BLaER1 (cell line): ENCODE data around the gene TNRC6B.

ENCODE experiments used
- H3K27ac ChIP-seq: shearing (Covaris generic); formaldehyde crosslinking; 2 replicates; pipeline ENCODE4 v1.8.1; 2022
- H3K27me3 ChIP-seq: shearing (Covaris generic); formaldehyde crosslinking; 2 replicates; pipeline ENCODE4 v1.8.1; 2022
- H3K36me3 ChIP-seq: shearing (Covaris generic); formaldehyde crosslinking; 2 replicates; pipeline ENCODE4 v1.8.1; 2022
- H3K4me1 ChIP-seq: shearing (Covaris generic); formaldehyde crosslinking; 2 replicates; pipeline ENCODE4 v1.8.1; 2022
- H3K4me2 ChIP-seq: shearing (Covaris generic); formaldehyde crosslinking; 2 replicates; pipeline ENCODE4 v1.8.1; 2022
- H3K4me3 ChIP-seq: shearing (Covaris generic); formaldehyde crosslinking; 2 replicates; pipeline ENCODE4 v1.8.1; 2022
- H3K9ac ChIP-seq: shearing (Covaris generic); formaldehyde crosslinking; 2 replicates; pipeline ENCODE4 v1.8.1; 2022
- H3K9me3 ChIP-seq: shearing (Covaris generic); formaldehyde crosslinking; 2 replicates; pipeline ENCODE4 v1.8.1; 2022
- H4K20me1 ChIP-seq: shearing (Covaris generic); formaldehyde crosslinking; 2 replicates; pipeline ENCODE4 v1.8.1; 2022
- Cebpa-rat ChIP-seq: shearing (Covaris generic); IDR thresholded peaks from 2 replicates; pipeline ENCODE4 v1.8.1; 2022

TNRC6B gene

GRCh38 chr22:40329466-40329865 lies 151.7 kb downstream of the TNRC6B start:
- no peaks in the 10 kb centered on the region for H3K27me3 ChIP-seq
- no peak overlapping the region for H3K4me2 ChIP-seq
- H4K20me1 ChIP-seq = no peaks in the 10 kb centered on the region
- H3K9ac ChIP-seq = no peak overlapping the region
- H3K27ac ChIP-seq = no peak overlapping the region
- no peaks in the 10 kb centered on the region for H3K9me3 ChIP-seq
- no peak for TF ChIP-seq Cebpa-rat
- H3K36me3 ChIP-seq = peaks cover 39% of the 10 kb centered on the region
- no peak overlapping the region for H3K4me3 ChIP-seq
- peaks cover 37% of the 10 kb centered on the region for H3K4me1 ChIP-seq

DNA sequence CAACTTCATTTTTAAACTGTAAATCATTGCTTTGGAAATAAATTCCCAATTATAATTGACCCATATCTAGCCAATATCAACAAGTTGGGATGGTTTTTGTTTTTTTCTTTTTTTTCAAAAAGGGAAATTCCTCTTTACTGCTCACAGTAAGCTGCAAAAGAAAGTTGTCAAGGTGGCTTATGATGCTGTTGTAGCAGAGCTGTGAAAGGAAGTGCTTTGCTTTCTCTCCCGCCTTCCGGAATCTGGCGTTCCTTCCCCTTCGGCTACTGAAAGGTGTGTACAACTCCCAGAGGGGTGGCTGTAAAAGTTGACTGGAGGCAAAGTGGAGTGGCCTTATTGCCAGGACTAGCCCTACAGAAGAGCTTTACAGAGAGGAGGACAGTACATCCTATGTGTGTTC lies 152.4 kb downstream of the TNRC6B start:
- H3K4me3 ChIP-seq = no peak overlapping the region
- H3K9me3 ChIP-seq = no peaks in the 10 kb centered on the region
- H3K27ac ChIP-seq = no peak overlapping the region
- no peak overlapping the region for H3K4me2 ChIP-seq
- no peak for TF ChIP-seq Cebpa-rat
- H4K20me1 ChIP-seq = no peaks in the 10 kb centered on the region
- no peak overlapping the region for H3K9ac ChIP-seq
- peaks cover 43% of the 10 kb centered on the region for H3K4me1 ChIP-seq
- H3K36me3 ChIP-seq = peaks cover 33% of the 10 kb centered on the region
- H3K27me3 ChIP-seq = no peaks in the 10 kb centered on the region

DNA sequence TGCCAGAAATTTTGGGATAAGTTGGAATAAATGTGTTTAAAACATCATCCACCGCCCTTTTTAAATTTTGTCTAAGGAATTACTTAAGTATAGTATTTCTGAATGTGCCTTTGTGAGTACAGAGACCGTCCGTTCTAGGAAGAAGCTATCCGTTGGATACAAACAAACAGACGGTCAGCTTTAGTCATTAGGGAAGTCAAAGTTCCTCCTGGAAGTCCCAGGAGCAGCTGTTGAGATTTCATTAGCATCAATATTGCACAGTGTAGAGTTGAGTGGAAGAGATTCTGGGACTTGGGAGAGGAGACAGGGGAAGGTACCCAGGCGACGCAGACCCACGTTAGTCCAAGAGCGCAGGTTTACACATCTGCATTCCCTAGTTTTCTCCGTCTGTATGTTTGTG lies 152.9 kb downstream of the TNRC6B start:
- H3K4me3 ChIP-seq = no peak overlapping the region
- no peaks in the 10 kb centered on the region for H4K20me1 ChIP-seq
- no peaks in the 10 kb centered on the region for H3K27me3 ChIP-seq
- H3K9ac ChIP-seq = no peak overlapping the region
- peaks cover 49% of the 10 kb centered on the region for H3K4me1 ChIP-seq
- H3K9me3 ChIP-seq = no peaks in the 10 kb centered on the region
- no peak overlapping the region for H3K27ac ChIP-seq
- no peak overlapping the region for H3K4me2 ChIP-seq
- no peak for TF ChIP-seq Cebpa-rat
- H3K36me3 ChIP-seq = peaks cover 27% of the 10 kb centered on the region

DNA sequence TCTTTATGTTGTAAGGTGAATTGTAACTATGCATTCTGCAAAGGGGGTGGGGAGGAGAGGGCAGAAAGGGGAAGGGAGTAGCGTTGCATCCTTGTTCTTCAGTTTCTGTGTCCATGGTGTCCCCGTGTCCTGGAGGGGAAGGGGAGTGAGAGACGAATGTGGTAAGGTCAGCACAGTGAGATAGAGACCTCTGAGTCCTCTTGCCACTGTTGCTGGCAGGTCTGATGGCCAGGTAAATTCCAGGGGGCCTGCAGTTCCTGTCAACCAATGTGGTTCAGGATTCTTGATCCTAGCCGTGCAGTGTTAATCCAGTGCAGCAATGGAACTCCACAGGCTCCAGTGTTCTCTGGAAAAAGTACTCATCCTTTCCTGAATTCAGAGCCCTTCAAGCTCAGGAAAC lies 154.0 kb downstream of the TNRC6B start:
- Histone ChIP-seq H3K27ac (no peak overlapping the region), H3K9ac (no peak overlapping the region), H3K4me2 (peak overlapping the region; percentile 1; the same call in 1 of the 2 replicates), H3K4me1 (peaks cover 58% of the 10 kb centered on the region), H3K36me3 (peaks cover 31% of the 10 kb centered on the region), H3K9me3 (no peaks in the 10 kb centered on the region), H3K27me3 (no peaks in the 10 kb centered on the region), H3K4me3 (no peak overlapping the region), H4K20me1 (no peaks in the 10 kb centered on the region)
- no peak for TF ChIP-seq Cebpa-rat

- Histone ChIP-seq H3K27me3 (no peaks in the 10 kb centered on the region), H3K4me3 (no peak overlapping the region), H4K20me1 (no peaks in the 10 kb centered on the region), H3K9me3 (no peaks in the 10 kb centered on the region), H3K4me2 (peak overlapping the region; percentile 1; the same call in 1 of the 2 replicates), H3K27ac (no peak overlapping the region), H3K36me3 (peaks cover 36% of the 10 kb centered on the region), H3K4me1 (peaks cover 52% of the 10 kb centered on the region), H3K9ac (no peak overlapping the region)
- TF ChIP-seq Cebpa-rat = no peak
Measured at GRCh38 chr22:40332319-40332781, 154.6 kb downstream of the TNRC6B start.

DNA sequence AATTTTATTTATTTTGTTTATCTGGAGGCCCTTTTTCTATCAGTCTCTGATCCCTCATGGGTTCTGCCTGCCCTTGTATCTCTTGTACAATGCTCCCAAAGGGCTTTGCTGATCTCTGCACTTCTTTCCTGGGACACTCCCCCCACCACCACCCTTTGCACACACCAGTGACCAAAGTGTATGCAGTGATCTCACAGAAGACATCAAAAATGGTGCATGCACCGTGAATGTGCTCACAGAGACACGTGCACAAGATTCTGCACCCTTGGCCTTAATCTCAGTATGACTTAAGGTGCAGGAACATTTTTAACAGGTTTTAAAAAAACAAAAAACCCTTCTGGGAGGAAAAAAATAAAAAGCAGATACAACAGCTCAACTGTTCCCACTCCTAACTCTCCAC lies 156.3 kb downstream of the TNRC6B start:
- peaks cover 50% of the 10 kb centered on the region for H3K4me1 ChIP-seq
- H3K9ac ChIP-seq = no peak overlapping the region
- H3K4me2 ChIP-seq = peak overlapping the region; percentile 59
- no peaks in the 10 kb centered on the region for H3K27me3 ChIP-seq
- H3K9me3 ChIP-seq = no peaks in the 10 kb centered on the region
- TF ChIP-seq Cebpa-rat = no peak
- peaks cover 37% of the 10 kb centered on the region for H3K36me3 ChIP-seq
- no peak overlapping the region for H3K4me3 ChIP-seq
- no peaks in the 10 kb centered on the region for H4K20me1 ChIP-seq
- no peak overlapping the region for H3K27ac ChIP-seq

DNA sequence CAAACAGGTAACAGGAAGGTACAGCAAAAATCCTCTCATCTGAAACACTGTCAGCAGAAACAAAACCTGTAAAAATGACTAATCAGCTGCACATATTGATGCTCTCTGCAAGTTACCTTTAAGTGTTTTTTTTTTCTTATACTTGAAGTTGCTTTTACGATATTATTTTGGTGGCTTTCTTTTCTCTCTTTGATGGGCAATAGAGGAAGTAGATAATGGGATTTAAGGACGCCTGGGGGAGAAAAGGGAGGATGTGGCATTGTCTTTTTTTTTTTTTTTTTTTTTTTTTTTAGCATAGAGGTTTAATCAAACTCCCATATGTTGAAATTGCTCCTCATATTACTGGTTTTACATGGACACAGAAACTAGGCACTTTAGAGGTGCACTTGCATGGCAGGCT lies 157.2 kb downstream of the TNRC6B start:
- H3K27ac ChIP-seq = no peak overlapping the region
- TF ChIP-seq Cebpa-rat = no peak

GRCh38 chr22:40335358-40335757 lies 157.6 kb downstream of the TNRC6B start:
- Histone ChIP-seq H3K4me1 (peaks cover 50% of the 10 kb centered on the region), H4K20me1 (no peaks in the 10 kb centered on the region), H3K9me3 (no peaks in the 10 kb centered on the region), H3K27ac (no peak overlapping the region), H3K36me3 (peaks cover 27% of the 10 kb centered on the region), H3K9ac (no peak overlapping the region), H3K4me2 (peak overlapping the region; percentile 59), H3K27me3 (no peaks in the 10 kb centered on the region), H3K4me3 (no peak overlapping the region)
- TF ChIP-seq Cebpa-rat = no peak

More for the DNA sequence above, 157.2 kb downstream of the TNRC6B start:
- peaks cover 50% of the 10 kb centered on the region for H3K4me1 ChIP-seq
- H4K20me1 ChIP-seq = no peaks in the 10 kb centered on the region
- no peak overlapping the region for H3K4me3 ChIP-seq
- peaks cover 30% of the 10 kb centered on the region for H3K36me3 ChIP-seq
- no peaks in the 10 kb centered on the region for H3K27me3 ChIP-seq
- no peak overlapping the region for H3K9ac ChIP-seq
- H3K4me2 ChIP-seq = peak overlapping the region; percentile 59
- H3K9me3 ChIP-seq = no peaks in the 10 kb centered on the region

GRCh38 chr22:40340044-40340443 lies 162.3 kb downstream of the TNRC6B start:
- Histone ChIP-seq H4K20me1 (no peaks in the 10 kb centered on the region), H3K4me2 (no peak overlapping the region), H3K4me3 (no peak overlapping the region), H3K9me3 (no peaks in the 10 kb centered on the region), H3K9ac (no peak overlapping the region), H3K27me3 (no peaks in the 10 kb centered on the region), H3K4me1 (peaks cover 39% of the 10 kb centered on the region), H3K36me3 (peaks cover 17% of the 10 kb centered on the region), H3K27ac (no peak overlapping the region)
- TF ChIP-seq Cebpa-rat = no peak

GRCh38 chr22:40341604-40342003 lies 163.9 kb downstream of the TNRC6B start:
- Histone ChIP-seq H3K4me3 (no peak overlapping the region), H3K9ac (no peak overlapping the region), H3K27me3 (no peaks in the 10 kb centered on the region), H3K9me3 (no peaks in the 10 kb centered on the region), H3K36me3 (peaks cover 12% of the 10 kb centered on the region), H3K4me2 (0 out of 2 replicates have a peak overlapping the region, but pooled peaks have one; percentile 23), H4K20me1 (no peaks in the 10 kb centered on the region), H3K4me1 (peaks cover 30% of the 10 kb centered on the region), H3K27ac (no peak overlapping the region)
- no peak for TF ChIP-seq Cebpa-rat

DNA sequence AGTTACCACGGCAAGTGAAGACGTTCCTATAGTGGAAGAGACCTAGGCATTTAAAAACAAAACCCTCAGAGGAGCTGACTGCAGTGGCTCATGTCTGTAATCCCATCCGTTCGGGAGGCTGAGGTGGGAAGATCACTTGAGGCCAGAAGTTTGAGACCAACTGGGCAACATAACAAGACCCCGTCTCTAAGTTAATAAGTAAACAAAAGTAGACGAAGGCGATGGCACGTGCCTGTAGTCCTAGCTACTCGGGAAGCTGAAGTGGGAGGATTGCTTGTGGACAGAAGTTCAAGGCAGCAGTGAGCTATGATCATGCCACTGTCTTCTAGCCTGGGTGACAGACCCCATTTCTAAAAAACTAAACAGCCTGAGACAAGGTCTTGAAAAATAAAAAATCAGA lies 164.8 kb downstream of the TNRC6B start:
- H3K27me3 ChIP-seq = no peaks in the 10 kb centered on the region
- H3K4me2 ChIP-seq = no peak overlapping the region
- H3K36me3 ChIP-seq = peaks cover 6% of the 10 kb centered on the region; the same call in 1 of the 2 replicates
- no peaks in the 10 kb centered on the region for H3K9me3 ChIP-seq
- H3K4me3 ChIP-seq = no peak overlapping the region
- no peak for TF ChIP-seq Cebpa-rat
- peaks cover 34% of the 10 kb centered on the region for H3K4me1 ChIP-seq
- no peak overlapping the region for H3K9ac ChIP-seq
- H3K27ac ChIP-seq = no peak overlapping the region
- no peaks in the 10 kb centered on the region; the same call in 1 of the 2 replicates for H4K20me1 ChIP-seq
